ENCODE results near the gene ZBTB16.

Gene ZBTB16

GRCh38 chr11:114099392-114100178, 40.1 kb downstream of the ZBTB16 start:
- DNase-seq (ENCODE audit: low read depth), result peak; percentile 69
- H3K4me3 ChIP-seq (ENCODE audit: low read depth, low read length), result no peak overlapping the region
- TF ChIP-seq CTCF (conservative IDR thresholded peaks at IDR 0.05; ENCODE audit: low read depth, low read length), result peak; percentile 5

GRCh38 chr11:114102993-114103896, 43.7 kb downstream of the ZBTB16 start:
- DNase-seq (ENCODE audit: low read depth), result no peak
- H3K4me3 ChIP-seq (ENCODE audit: low read depth, low read length), result no peak overlapping the region
- TF ChIP-seq CTCF (conservative IDR thresholded peaks at IDR 0.05; ENCODE audit: low read depth, low read length), result no peak

GRCh38 chr11:114105611-114106010, 46.1 kb downstream of the ZBTB16 start:
- TF ChIP-seq CTCF (conservative IDR thresholded peaks at IDR 0.05; ENCODE audit: low read depth, low read length), result no peak
- DNase-seq (ENCODE audit: low read depth), result no peak
- no peak overlapping the region for H3K4me3 ChIP-seq (ENCODE audit: low read depth, low read length)

GRCh38 chr11:114106047-114106446, 46.5 kb downstream of the ZBTB16 start:
- TF ChIP-seq CTCF (conservative IDR thresholded peaks at IDR 0.05; ENCODE audit: low read depth, low read length), result no peak
- no peak overlapping the region for H3K4me3 ChIP-seq (ENCODE audit: low read depth, low read length)
- DNase-seq (ENCODE audit: low read depth), result no peak

GRCh38 chr11:114106986-114107385, 47.5 kb downstream of the ZBTB16 start:
- no peak for TF ChIP-seq CTCF (conservative IDR thresholded peaks at IDR 0.05; ENCODE audit: low read depth, low read length)
- no peak overlapping the region for H3K4me3 ChIP-seq (ENCODE audit: low read depth, low read length)
- no peak for DNase-seq (ENCODE audit: low read depth)

GRCh38 chr11:114108501-114109205, 49.1 kb downstream of the ZBTB16 start:
- DNase-seq (ENCODE audit: low read depth), result no peak
- TF ChIP-seq CTCF (conservative IDR thresholded peaks at IDR 0.05; ENCODE audit: low read depth, low read length), result no peak
- H3K4me3 ChIP-seq (ENCODE audit: low read depth, low read length), result no peak overlapping the region
